ENCODE measurements around the gene WARS2.

WARS2 gene

GRCh38 chr1:119080586-119080985 is 59.9 kb downstream of the WARS2 start:
- no peak for TF ChIP-seq CTCF (IDR thresholded peaks at IDR 0.05; ENCODE audit: low read depth, low read length, missing control alignments)
- peak; percentile 41 for DNase-seq (ENCODE audit: extremely low read depth, low read depth)

DNA sequence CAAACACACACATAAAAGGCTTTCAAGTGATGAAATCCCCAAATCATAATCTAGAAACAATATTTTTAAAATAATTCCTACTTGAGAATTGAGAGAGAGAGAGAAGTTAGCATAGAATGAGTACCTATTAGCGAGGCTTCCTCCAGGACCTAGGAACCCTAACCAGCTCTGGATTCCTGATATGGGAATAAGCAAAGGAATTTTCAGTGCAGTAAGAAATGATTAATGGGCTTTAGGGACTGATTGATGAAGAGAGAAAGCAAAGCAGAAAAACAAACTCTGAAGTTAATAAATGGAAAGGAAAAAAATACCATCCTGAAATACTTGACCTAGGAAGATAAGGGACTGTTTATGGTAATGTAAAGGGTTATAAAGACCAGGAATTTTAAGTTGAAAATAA is 60.6 kb downstream of the WARS2 start:
- no peak for DNase-seq (ENCODE audit: extremely low read depth, low read depth)
- no peak overlapping the region for H3K4me3 ChIP-seq (replicated peaks; ENCODE audit: low read depth, low read length)
- TF ChIP-seq CTCF (IDR thresholded peaks at IDR 0.05; ENCODE audit: low read depth, low read length, missing control alignments) = no peak

More at GRCh38 chr1:119080586-119080985, 59.9 kb downstream of the WARS2 start:
- 0 out of 2 replicates have a peak overlapping the region, but pooled peaks have one; percentile 0 for H3K4me3 ChIP-seq (replicated peaks; ENCODE audit: low read depth, low read length)

GRCh38 chr1:119075614-119076013 is 64.8 kb downstream of the WARS2 start:
- DNase-seq (ENCODE audit: extremely low read depth, low read depth) = no peak
- H3K4me3 ChIP-seq (replicated peaks; ENCODE audit: low read depth, low read length) = no peak overlapping the region
- no peak for TF ChIP-seq CTCF (IDR thresholded peaks at IDR 0.05; ENCODE audit: low read depth, low read length, missing control alignments)

DNA sequence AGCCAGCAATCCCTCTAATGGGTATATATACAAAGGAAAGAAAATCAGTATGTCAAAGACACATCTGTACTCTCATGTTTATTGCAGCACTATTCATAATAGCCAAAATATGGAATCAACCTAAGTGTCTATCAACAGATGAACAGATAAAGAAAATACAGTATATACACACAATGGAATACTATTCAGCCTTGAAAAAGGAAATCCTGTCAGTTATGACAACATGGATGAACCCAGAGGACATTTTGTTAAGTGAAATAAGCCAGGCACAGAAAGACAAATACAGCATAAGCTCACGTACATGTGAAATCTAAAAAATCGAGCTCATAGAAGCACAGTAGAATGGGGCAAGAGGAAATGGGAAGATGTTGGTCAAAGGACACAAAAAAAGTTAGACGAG is 69.1 kb downstream of the WARS2 start:
- DNase-seq (ENCODE audit: extremely low read depth, low read depth) = no peak
- H3K4me3 ChIP-seq (replicated peaks; ENCODE audit: low read depth, low read length) = no peak overlapping the region
- no peak for TF ChIP-seq CTCF (IDR thresholded peaks at IDR 0.05; ENCODE audit: low read depth, low read length, missing control alignments)

DNA sequence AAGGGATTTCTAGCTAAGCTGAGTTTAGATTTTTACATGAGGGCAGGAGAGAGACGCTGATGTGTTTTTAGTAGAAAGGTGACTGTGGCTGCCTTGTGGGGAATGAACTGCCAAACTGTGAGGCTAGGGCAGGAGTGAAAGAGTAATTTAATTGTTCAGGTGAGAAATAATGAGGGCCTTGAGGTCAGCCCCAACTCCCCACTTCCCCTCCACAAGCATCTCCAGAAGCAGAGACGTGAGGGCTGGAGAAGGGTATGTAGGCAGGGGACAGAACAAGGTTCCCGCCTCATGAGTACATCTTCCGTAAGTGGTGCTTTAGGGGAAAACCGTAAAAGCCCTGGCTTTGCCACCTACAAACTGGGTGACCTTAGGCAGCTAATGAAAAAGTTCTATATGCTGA is 70.8 kb downstream of the WARS2 start:
- no peak overlapping the region for H3K4me3 ChIP-seq (replicated peaks; ENCODE audit: low read depth, low read length)
- TF ChIP-seq CTCF (IDR thresholded peaks at IDR 0.05; ENCODE audit: low read depth, low read length, missing control alignments) = no peak
- DNase-seq (ENCODE audit: extremely low read depth, low read depth) = no peak

- no peak overlapping the region for H3K4me3 ChIP-seq (replicated peaks; ENCODE audit: low read depth, low read length)
- DNase-seq (ENCODE audit: extremely low read depth, low read depth) = no peak
- TF ChIP-seq CTCF (IDR thresholded peaks at IDR 0.05; ENCODE audit: low read depth, low read length, missing control alignments) = no peak
Measured at GRCh38 chr1:119068427-119068826, 72.0 kb downstream of the WARS2 start.

GRCh38 chr1:119061700-119062099 is 78.8 kb downstream of the WARS2 start:
- no peak for TF ChIP-seq CTCF (IDR thresholded peaks at IDR 0.05; ENCODE audit: low read depth, low read length, missing control alignments)
- no peak for DNase-seq (ENCODE audit: extremely low read depth, low read depth)
- no peak overlapping the region for H3K4me3 ChIP-seq (replicated peaks; ENCODE audit: low read depth, low read length)
